Natural killer cell (primary cell): Measurements from ENCODE around the gene SYCE1. TPM values are rescaled to one million over a fixed set of nuclear protein-coding genes. Genes with fewer than 3 reads are reported as not detected.
"Not testable (repeated sequence)": the region's sequence is repeated elsewhere in the genome, so short reads cannot be mapped to it uniquely, and the experiment has no call there.

Experiments
- ATAC-seq, 3 donors: fragments of 150-1000 bp in 2 of 3; fragments of 200-7000 bp in 1 of 3; cut with Tn5 transposase; 1 replicate in 1 of 3; 2 replicates in 2 of 3; pipeline ENCODE4 v1.10.0; 2021; ENCODE audit warnings: mild to moderate bottlenecking in 2 of 3, moderate library complexity in 2 of 3
- DNase-seq, 2 donors: peaks; one replicate each; pipeline versions ENCODE4 v3.0.0 to v3.0.0-alpha.2; 2013 to 2021; ENCODE audit warnings: mixed read lengths in 1 of 2
- H3K27ac ChIP-seq: one replicate; pipeline ENCODE4 v1.5.1; 2013; ENCODE audit warnings: mild to moderate bottlenecking, low read length
- H3K27me3 ChIP-seq: one replicate; pipeline ENCODE4 v1.6.1; 2013; ENCODE audit warnings: low read length; ENCODE audit not compliant: control insufficient read depth, insufficient read depth
- H3K36me3 ChIP-seq: one replicate; pipeline ENCODE4 v1.6.1; 2013; ENCODE audit warnings: low read length; ENCODE audit not compliant: control insufficient read depth, insufficient read depth
- H3K4me1 ChIP-seq: one replicate; pipeline ENCODE4 v1.6.1; 2013; ENCODE audit warnings: low read length; ENCODE audit not compliant: control insufficient read depth, insufficient read depth
- H3K4me3 ChIP-seq: one replicate; pipeline ENCODE4 v1.5.1; 2013; ENCODE audit warnings: low read length
- H3K9me3 ChIP-seq: one replicate; pipeline ENCODE4 v1.6.1; 2013; ENCODE audit warnings: low read length; ENCODE audit not compliant: control insufficient read depth, insufficient read depth
- H3K27ac Mint-ChIP-seq, 2 donors: one replicate each; pipeline ENCODE4 v1.8.0; 2022; ENCODE audit warnings: mild to moderate bottlenecking in 2 of 2, mixed read lengths in 2 of 2, moderate library complexity in 1 of 2
- H3K27me3 Mint-ChIP-seq, 2 donors: one replicate each; pipeline ENCODE4 v1.8.0; 2022; ENCODE audit warnings: low read depth in 2 of 2, mixed read lengths in 2 of 2
- H3K36me3 Mint-ChIP-seq: one replicate; pipeline ENCODE4 v1.8.0; 2022; ENCODE audit warnings: mixed read lengths
- H3K4me1 Mint-ChIP-seq, 2 donors: one replicate each; pipeline ENCODE4 v1.8.0; 2022; ENCODE audit warnings: mixed read lengths in 2 of 2
- H3K4me3 Mint-ChIP-seq: one replicate; pipeline ENCODE4 v1.8.0; 2022; ENCODE audit warnings: mild to moderate bottlenecking, moderate library complexity, mixed read lengths
- H3K9me3 Mint-ChIP-seq, 2 donors: one replicate each; pipeline ENCODE4 v1.8.0; 2022; ENCODE audit warnings: mixed read lengths in 2 of 2
- CTCF ChIP-seq: fragments of 200-600 bp; IDR thresholded peaks from one replicate; pipeline ENCODE4 v1.8.0; 2022; ENCODE audit warnings: antibody characterized with exemption
- WGBS: methylation state at CpG from one replicate; pipeline ENCODE4 v1.1.7; 2013; ENCODE audit warnings: missing lambda C conversion rate; ENCODE audit not compliant: insufficient coverage; 5-methylcytosine and 5-hydroxymethylcytosine counted together
- intact Hi-C: fragments of 100-400 bp; cut with micrococcal nuclease; formaldehyde crosslinking; loops from one replicate; pipeline ENCODE4 v1.14.2; 2022
- total RNA-seq, 4 donors: library from RNA; stranded (reverse); fragments of 120-200 nt in 1 of 4; gene quantifications; one replicate each; pipeline versions ENCODE4 v1.2.3 to v1.2.4, GENCODE V29; 2013 to 2022

SYCE1 gene
- total RNA-seq, 3 donors from 2014 or later (not counting 1 experiment from before 2014, with no cell fraction given) = 0.82 TPM; not detected in 2

GRCh38 chr10:133520193-133520738 lies 45.1 kb downstream of the SYCE1 start:
- Histone ChIP-seq H3K27ac (peak overlapping the region; percentile 25), H3K36me3 (no peaks in the 10 kb centered on the region), H3K4me3 (peak overlapping the region; percentile 31), H3K27me3 (no peaks in the 10 kb centered on the region), H3K9me3 (peaks cover 5% of the 10 kb centered on the region), H3K4me1 (peaks cover 12% of the 10 kb centered on the region)
- TF ChIP-seq CTCF = peak; percentile 98
- H3K9me3 Mint-ChIP-seq = peaks cover 0 to 7% of the 10 kb centered on the region in 2 donors
- H3K27me3 Mint-ChIP-seq = peaks cover 12 to 27% of the 10 kb centered on the region in 2 donors
- peak overlapping the region; percentile 58 for H3K4me3 Mint-ChIP-seq
- intact Hi-C loops = loop anchor here (1.0 kb wide), 2 partner anchors 83 to 191 kb away; no protein-coding TSS in a partner anchor
- peaks cover 12% of the 10 kb centered on the region for H3K36me3 Mint-ChIP-seq
- peak overlapping the region; percentile 29 to 36 for H3K27ac Mint-ChIP-seq
- H3K4me1 Mint-ChIP-seq = peaks cover 11 to 14% of the 10 kb centered on the region in 2 donors
- peak; percentile 96 to 99 (median 98) for ATAC-seq
- under 1% methylated on average over 33 of the region's 33 CpGs for WGBS
- peak; percentile 89 to 90 for DNase-seq

- ATAC-seq, H3K9me3 Mint-ChIP-seq, H3K4me3 ChIP-seq, H3K36me3 ChIP-seq, H3K4me3 Mint-ChIP-seq, H3K27ac Mint-ChIP-seq, DNase-seq, H3K9me3 ChIP-seq, intact Hi-C loops, H3K27me3 ChIP-seq, H3K27ac ChIP-seq, H3K36me3 Mint-ChIP-seq: not testable (repeated sequence)
- Mint-ChIP-seq H3K27me3 (peaks cover 12 to 34% of the 10 kb centered on the region in 2 donors), H3K4me1 (peaks cover 11 to 14% of the 10 kb centered on the region in 2 donors)
- WGBS = 90% methylated on average over 4 of the region's 5 CpGs
- H3K4me1 ChIP-seq = peaks cover 12% of the 10 kb centered on the region
Measured at GRCh38 chr10:133518517-133518916, 46.9 kb downstream of the SYCE1 start.

GRCh38 chr10:133516057-133516456 lies 49.3 kb downstream of the SYCE1 start:
- H3K4me3 Mint-ChIP-seq = no peak overlapping the region
- no peaks in the 10 kb centered on the region for H3K36me3 ChIP-seq
- H3K27me3 ChIP-seq = peaks cover 3% of the 10 kb centered on the region
- DNase-seq (no peak), ATAC-seq (no peak)
- no peaks in the 10 kb centered on the region for H3K9me3 ChIP-seq
- no peak overlapping the region for H3K4me3 ChIP-seq
- no peak overlapping the region for H3K27ac ChIP-seq
- no peaks in the 10 kb centered on the region for H3K36me3 Mint-ChIP-seq
- peaks cover 12% of the 10 kb centered on the region for H3K4me1 ChIP-seq
- TF ChIP-seq CTCF = no peak
- intact Hi-C loops = no loop called here
- H3K9me3 Mint-ChIP-seq = no peaks in the 10 kb centered on the region
- H3K4me1 Mint-ChIP-seq = peaks cover 11 to 14% of the 10 kb centered on the region in 2 donors
- peaks cover 20 to 39% of the 10 kb centered on the region in 2 donors for H3K27me3 Mint-ChIP-seq
- 66% methylated on average over 4 of the region's 4 CpGs for WGBS
- no peak overlapping the region for H3K27ac Mint-ChIP-seq

- DNase-seq = no peak
- no peak overlapping the region for H3K4me3 ChIP-seq
- peaks cover 21 to 44% of the 10 kb centered on the region in 2 donors for H3K27me3 Mint-ChIP-seq
- intact Hi-C loops = no loop called here
- no peak overlapping the region for H3K27ac Mint-ChIP-seq
- peaks cover 7% of the 10 kb centered on the region for H3K4me1 ChIP-seq
- no peak overlapping the region for H3K27ac ChIP-seq
- no peaks in the 10 kb centered on the region for H3K9me3 Mint-ChIP-seq
- H3K4me3 Mint-ChIP-seq = no peak overlapping the region
- H3K9me3 ChIP-seq = no peaks in the 10 kb centered on the region
- WGBS = no CpG with 5 or more reads among the region's 4 CpGs
- H3K36me3 ChIP-seq = no peaks in the 10 kb centered on the region
- H3K36me3 Mint-ChIP-seq = no peaks in the 10 kb centered on the region
- no peak for TF ChIP-seq CTCF
- peaks cover 3% of the 10 kb centered on the region for H3K27me3 ChIP-seq
- peaks cover 8 to 11% of the 10 kb centered on the region in 2 donors for H3K4me1 Mint-ChIP-seq
- no peak for ATAC-seq
Measured at GRCh38 chr10:133515471-133515870, 49.9 kb downstream of the SYCE1 start.
